ENCODE measurements around the gene STK33. TPM values are rescaled to one million over a fixed set of nuclear protein-coding genes. Genes with fewer than 3 reads are reported as not detected.

The STK33 gene
- total RNA-seq, 2 donors from 2014 or later = 16.4 to 23.0 TPM

DNA sequence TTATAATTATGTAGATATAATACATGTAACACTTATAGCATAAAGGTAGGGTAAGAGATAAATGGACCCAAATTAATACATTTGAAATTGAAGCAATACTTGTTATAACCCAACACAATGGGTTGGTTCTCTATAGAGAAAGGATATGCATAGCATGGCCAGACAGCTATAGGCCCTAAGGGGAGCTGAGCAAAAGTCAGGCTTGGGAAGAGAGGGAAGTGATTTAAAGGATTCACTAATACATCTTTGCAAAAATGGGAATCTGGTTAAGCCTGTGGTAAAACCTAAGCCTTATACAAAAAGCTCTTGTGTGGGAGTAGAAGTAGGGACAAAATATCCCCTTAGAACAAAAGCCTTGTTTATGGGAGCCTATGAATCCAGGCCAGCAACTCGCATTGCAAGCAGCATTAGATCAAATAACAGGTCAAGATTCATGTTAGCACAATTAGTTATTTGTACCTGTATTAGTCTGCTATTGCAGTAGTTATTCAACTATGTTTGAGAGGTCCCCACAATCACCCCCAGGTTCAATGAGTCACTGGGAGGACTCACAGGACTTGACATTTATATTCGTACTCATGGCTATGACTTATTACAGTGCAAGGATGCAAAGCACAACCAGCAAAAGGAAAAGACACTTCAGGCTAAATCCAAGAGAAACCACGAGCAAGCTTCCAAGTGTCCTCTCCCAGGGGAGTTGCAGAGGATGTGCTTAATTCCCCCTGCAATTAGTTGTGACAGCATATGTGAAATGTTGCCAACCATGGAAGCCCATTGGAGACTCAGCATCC, 185.7 kb downstream of the STK33 start:
- no peaks in the 10 kb centered on the region for H3K4me1 ChIP-seq
- no peak overlapping the region for H3K4me3 ChIP-seq
- H3K27me3 ChIP-seq = no peaks in the 10 kb centered on the region
- H3K36me3 ChIP-seq = no peaks in the 10 kb centered on the region
- H3K9me3 ChIP-seq = peaks cover 0 to 8% of the 10 kb centered on the region in 2 donors
- TF ChIP-seq, protein P1, sequence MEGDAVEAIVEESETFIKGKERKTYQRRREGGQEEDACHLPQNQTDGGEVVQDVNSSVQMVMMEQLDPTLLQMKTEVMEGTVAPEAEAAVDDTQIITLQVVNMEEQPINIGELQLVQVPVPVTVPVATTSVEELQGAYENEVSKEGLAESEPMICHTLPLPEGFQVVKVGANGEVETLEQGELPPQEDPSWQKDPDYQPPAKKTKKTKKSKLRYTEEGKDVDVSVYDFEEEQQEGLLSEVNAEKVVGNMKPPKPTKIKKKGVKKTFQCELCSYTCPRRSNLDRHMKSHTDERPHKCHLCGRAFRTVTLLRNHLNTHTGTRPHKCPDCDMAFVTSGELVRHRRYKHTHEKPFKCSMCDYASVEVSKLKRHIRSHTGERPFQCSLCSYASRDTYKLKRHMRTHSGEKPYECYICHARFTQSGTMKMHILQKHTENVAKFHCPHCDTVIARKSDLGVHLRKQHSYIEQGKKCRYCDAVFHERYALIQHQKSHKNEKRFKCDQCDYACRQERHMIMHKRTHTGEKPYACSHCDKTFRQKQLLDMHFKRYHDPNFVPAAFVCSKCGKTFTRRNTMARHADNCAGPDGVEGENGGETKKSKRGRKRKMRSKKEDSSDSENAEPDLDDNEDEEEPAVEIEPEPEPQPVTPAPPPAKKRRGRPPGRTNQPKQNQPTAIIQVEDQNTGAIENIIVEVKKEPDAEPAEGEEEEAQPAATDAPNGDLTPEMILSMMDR (IDR thresholded peaks at IDR 0.05) = no peak
- no peak for DNase-seq (ENCODE audit: low spot score)
- no peak overlapping the region for H3K27ac ChIP-seq

DNA sequence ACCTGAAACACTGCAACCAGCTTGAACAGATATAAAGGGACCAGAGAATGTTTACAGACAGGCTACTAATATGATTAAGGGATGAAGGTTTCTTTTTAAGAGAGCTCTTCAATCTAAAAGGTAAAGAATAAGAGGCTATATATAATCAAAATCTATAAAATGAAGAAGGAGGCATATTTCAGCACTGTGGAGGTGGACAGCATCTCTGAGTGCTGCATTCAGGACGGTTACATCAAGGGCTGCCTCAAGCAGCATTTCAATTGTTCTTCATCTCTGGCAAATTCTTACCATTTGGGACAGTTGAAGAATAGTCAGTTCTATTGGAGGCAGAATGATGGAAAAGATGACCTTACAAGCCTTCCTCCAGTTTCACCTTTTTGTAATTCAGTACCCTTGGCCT, 190.7 kb downstream of the STK33 start:
- Histone ChIP-seq H3K27me3 (no peaks in the 10 kb centered on the region), H3K4me3 (no peak overlapping the region), H3K9me3 (peaks cover 0 to 8% of the 10 kb centered on the region in 2 donors), H3K27ac (no peak overlapping the region), H3K36me3 (no peaks in the 10 kb centered on the region), H3K4me1 (no peaks in the 10 kb centered on the region)
- TF ChIP-seq, protein P1 (IDR thresholded peaks at IDR 0.05) = no peak
- DNase-seq (ENCODE audit: low spot score) = no peak

DNA sequence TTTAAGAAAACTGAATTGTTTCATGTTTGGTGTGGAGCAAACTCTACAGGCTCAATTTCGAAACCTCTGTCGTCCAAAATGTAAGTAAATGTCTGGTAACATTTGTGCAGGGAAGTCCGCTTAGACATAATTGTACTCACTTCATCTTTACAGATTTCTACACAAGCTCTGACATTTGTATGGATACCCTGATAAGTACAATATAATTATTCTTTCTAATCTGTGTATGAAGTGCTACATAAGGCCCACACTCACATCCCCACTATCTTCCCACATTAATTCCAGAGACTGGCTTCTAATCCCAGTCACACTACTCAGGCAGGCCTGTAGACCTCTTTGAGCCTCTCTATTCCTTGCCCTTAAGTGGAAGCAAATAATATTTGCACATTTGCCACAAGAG, 201.1 kb downstream of the STK33 start:
- Histone ChIP-seq H3K36me3 (no peaks in the 10 kb centered on the region), H3K4me1 (peaks cover 0 to 14% of the 10 kb centered on the region in 2 donors), H3K27ac (no peak overlapping the region), H3K4me3 (no peak overlapping the region), H3K9me3 (no peaks in the 10 kb centered on the region), H3K27me3 (no peaks in the 10 kb centered on the region)
- TF ChIP-seq, protein P1 (IDR thresholded peaks at IDR 0.05) = no peak
- no peak for DNase-seq (ENCODE audit: low spot score)

GRCh38 chr11:8392166-8392565, 201.9 kb downstream of the STK33 start:
- Histone ChIP-seq H3K4me3 (no peak overlapping the region), H3K27ac (no peak overlapping the region), H3K27me3 (no peaks in the 10 kb centered on the region), H3K4me1 (peaks cover 0 to 14% of the 10 kb centered on the region in 2 donors), H3K36me3 (no peaks in the 10 kb centered on the region), H3K9me3 (no peaks in the 10 kb centered on the region)
- TF ChIP-seq, protein P1 (IDR thresholded peaks at IDR 0.05) = no peak
- no peak for DNase-seq (ENCODE audit: low spot score)

- TF ChIP-seq, protein P1 (IDR thresholded peaks at IDR 0.05) = no peak
- no peaks in the 10 kb centered on the region for H3K36me3 ChIP-seq
- no peaks in the 10 kb centered on the region for H3K27me3 ChIP-seq
- no peak overlapping the region for H3K27ac ChIP-seq
- no peaks in the 10 kb centered on the region for H3K9me3 ChIP-seq
- H3K4me3 ChIP-seq = no peak overlapping the region
- peaks cover 0 to 14% of the 10 kb centered on the region in 2 donors for H3K4me1 ChIP-seq
- DNase-seq (ENCODE audit: low spot score) = no peak
These were observed 203.0 kb downstream of the STK33 start for GRCh38 chr11:8390851-8391612.

Data from right atrium auricular region (tissue), 2 donors.